Measurements from ENCODE around the gene BRAP. TPM values are rescaled to one million over a fixed set of nuclear protein-coding genes. Genes with fewer than 3 reads are reported as not detected.
"Not testable (repeated sequence)": the region's sequence is repeated elsewhere in the genome, so short reads cannot be mapped to it uniquely, and the experiment has no call there.

The BRAP gene
- total RNA-seq, 2 donors from 2014 or later: 17.9 to 37.3 TPM

GRCh38 chr12:111664499-111664898 lies 21.3 kb downstream of the BRAP start:
- DNase-seq (ENCODE audit: low spot score): no peak
- 83% methylated on average over 5 of the region's 5 CpGs for WGBS
- no peaks in the 10 kb centered on the region for H3K36me3 ChIP-seq
- H3K4me1 ChIP-seq (replicated peaks): no peaks in the 10 kb centered on the region
- no peaks in the 10 kb centered on the region for H3K9me3 ChIP-seq
- H3K27ac ChIP-seq: no peak overlapping the region
- H3K4me3 ChIP-seq: no peak overlapping the region
- H3K27me3 ChIP-seq (replicated peaks; ENCODE audit: insufficient read depth): no peaks in the 10 kb centered on the region
- no peak for TF ChIP-seq POLR2AphosphoS5 (IDR thresholded peaks at IDR 0.05)
- TF ChIP-seq CTCF (IDR thresholded peaks at IDR 0.05): no peak
- no peak for TF ChIP-seq POLR2A (IDR thresholded peaks at IDR 0.05)
- intact Hi-C loops (cut with DNase I): no loop called here

- DNase-seq (ENCODE audit: low spot score): no peak
- peaks cover 5% of the 10 kb centered on the region in 2 donors for H3K36me3 ChIP-seq
- H3K4me3 ChIP-seq: no peak overlapping the region
- H3K9me3 ChIP-seq: no peaks in the 10 kb centered on the region
- no peaks in the 10 kb centered on the region for H3K4me1 ChIP-seq (replicated peaks)
- TF ChIP-seq POLR2A (IDR thresholded peaks at IDR 0.05) (no peak), POLR2AphosphoS5 (IDR thresholded peaks at IDR 0.05) (no peak), CTCF (IDR thresholded peaks at IDR 0.05) (no peak)
- H3K27me3 ChIP-seq (replicated peaks; ENCODE audit: insufficient read depth): no peaks in the 10 kb centered on the region
- no peak overlapping the region for H3K27ac ChIP-seq
- intact Hi-C loops (cut with DNase I): no loop called here
- 88% methylated on average over 4 of the region's 4 CpGs for WGBS
Measured at GRCh38 chr12:111656016-111656415, 29.7 kb downstream of the BRAP start.

GRCh38 chr12:111655356-111655755 lies 30.4 kb downstream of the BRAP start:
- Histone ChIP-seq H3K27ac (no peak overlapping the region), H3K9me3 (no peaks in the 10 kb centered on the region), H3K27me3 (replicated peaks; ENCODE audit: insufficient read depth) (no peaks in the 10 kb centered on the region), H3K4me3 (no peak overlapping the region), H3K4me1 (replicated peaks) (no peaks in the 10 kb centered on the region), H3K36me3 (peaks cover 5% of the 10 kb centered on the region in 2 donors)
- TF ChIP-seq CTCF (IDR thresholded peaks at IDR 0.05) (no peak), POLR2A (IDR thresholded peaks at IDR 0.05) (no peak), POLR2AphosphoS5 (IDR thresholded peaks at IDR 0.05) (no peak)
- DNase-seq (ENCODE audit: low spot score): no peak
- intact Hi-C loops (cut with DNase I): no loop called here
- 90% methylated on average over 3 of the region's 3 CpGs for WGBS

DNA sequence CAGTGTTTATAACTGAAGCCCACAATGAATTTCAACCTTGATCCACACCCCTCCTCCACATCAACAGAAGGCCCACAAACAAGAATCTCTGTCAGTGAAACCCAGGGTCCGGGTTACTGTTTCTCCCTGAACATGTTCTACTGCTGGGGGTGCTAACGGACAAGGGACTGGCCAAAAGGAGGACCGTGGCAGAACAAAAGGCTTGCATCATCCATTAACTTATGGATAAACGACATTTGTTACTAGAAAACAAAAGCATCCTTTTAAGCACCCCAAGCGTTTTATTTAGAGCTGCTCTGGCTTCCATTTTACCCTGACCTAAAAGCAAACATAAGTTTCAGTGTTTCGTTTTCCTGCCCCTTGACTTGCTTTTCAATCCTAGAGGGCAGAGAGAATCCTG lies 32.2 kb downstream of the BRAP start:
- 84% methylated on average over 6 of the region's 6 CpGs for WGBS
- no peaks in the 10 kb centered on the region for H3K27me3 ChIP-seq (replicated peaks; ENCODE audit: insufficient read depth)
- H3K9me3 ChIP-seq: no peaks in the 10 kb centered on the region
- no peak for DNase-seq (ENCODE audit: low spot score)
- no peak overlapping the region for H3K4me3 ChIP-seq
- H3K27ac ChIP-seq: no peak overlapping the region
- TF ChIP-seq POLR2AphosphoS5 (IDR thresholded peaks at IDR 0.05) (no peak), POLR2A (IDR thresholded peaks at IDR 0.05) (no peak), CTCF (IDR thresholded peaks at IDR 0.05) (no peak)
- no peaks in the 10 kb centered on the region for H3K4me1 ChIP-seq (replicated peaks)
- peaks cover 11 to 14% of the 10 kb centered on the region in 2 donors for H3K36me3 ChIP-seq
- intact Hi-C loops (cut with DNase I): no loop called here

- H3K9me3 ChIP-seq; DNase-seq (ENCODE audit: low spot score); H3K4me1 ChIP-seq (replicated peaks); intact Hi-C loops (cut with DNase I); H3K4me3 ChIP-seq; H3K27me3 ChIP-seq (replicated peaks; ENCODE audit: insufficient read depth); H3K27ac ChIP-seq: not testable (repeated sequence)
- 95% methylated on average over 9 of the region's 9 CpGs for whole genome bisulfite sequencing
- H3K36me3 ChIP-seq: peaks cover 11 to 14% of the 10 kb centered on the region in 2 donors
Measured at GRCh38 chr12:111652530-111652929, 33.2 kb downstream of the BRAP start.

Measured in prostate gland (tissue), 2 donors.